Measurements from ENCODE around the gene CAMLG. TPM values are rescaled to one million over a fixed set of nuclear protein-coding genes. Genes with fewer than 3 reads are reported as not detected.

CAMLG gene
- total RNA-seq, 1 experiment from 2014 or later = 29.3 TPM

DNA sequence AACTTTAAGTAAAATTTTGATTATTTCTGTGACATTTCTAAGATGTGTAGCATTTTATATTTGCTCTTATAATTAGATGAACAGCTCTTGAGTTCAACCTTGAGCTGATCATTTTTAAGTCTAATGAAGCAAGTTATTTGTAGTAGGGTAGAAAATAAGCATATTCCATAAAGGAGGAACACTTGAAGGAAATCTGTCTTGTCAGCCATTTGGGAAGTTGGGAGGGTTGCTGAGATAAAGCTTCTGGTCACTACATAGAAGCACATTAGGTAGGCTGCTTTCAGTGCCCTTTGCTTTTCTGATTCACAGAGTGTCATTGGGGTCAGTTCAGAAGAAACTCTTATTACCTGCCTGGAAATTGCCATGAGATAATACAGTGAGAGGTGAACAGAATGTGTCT is 45.6 kb upstream of the CAMLG start (continued):
- no peak for TF ChIP-seq ZBTB33 (IDR thresholded peaks at IDR 0.05; ENCODE audit: extremely low read depth, insufficient replicate concordance, low read length)
- TF ChIP-seq EZH2 (IDR thresholded peaks at IDR 0.05) = no peak
- TF ChIP-seq EGR1 (IDR thresholded peaks at IDR 0.05; ENCODE audit: low read depth) = no peak
- TF ChIP-seq, protein P1, sequence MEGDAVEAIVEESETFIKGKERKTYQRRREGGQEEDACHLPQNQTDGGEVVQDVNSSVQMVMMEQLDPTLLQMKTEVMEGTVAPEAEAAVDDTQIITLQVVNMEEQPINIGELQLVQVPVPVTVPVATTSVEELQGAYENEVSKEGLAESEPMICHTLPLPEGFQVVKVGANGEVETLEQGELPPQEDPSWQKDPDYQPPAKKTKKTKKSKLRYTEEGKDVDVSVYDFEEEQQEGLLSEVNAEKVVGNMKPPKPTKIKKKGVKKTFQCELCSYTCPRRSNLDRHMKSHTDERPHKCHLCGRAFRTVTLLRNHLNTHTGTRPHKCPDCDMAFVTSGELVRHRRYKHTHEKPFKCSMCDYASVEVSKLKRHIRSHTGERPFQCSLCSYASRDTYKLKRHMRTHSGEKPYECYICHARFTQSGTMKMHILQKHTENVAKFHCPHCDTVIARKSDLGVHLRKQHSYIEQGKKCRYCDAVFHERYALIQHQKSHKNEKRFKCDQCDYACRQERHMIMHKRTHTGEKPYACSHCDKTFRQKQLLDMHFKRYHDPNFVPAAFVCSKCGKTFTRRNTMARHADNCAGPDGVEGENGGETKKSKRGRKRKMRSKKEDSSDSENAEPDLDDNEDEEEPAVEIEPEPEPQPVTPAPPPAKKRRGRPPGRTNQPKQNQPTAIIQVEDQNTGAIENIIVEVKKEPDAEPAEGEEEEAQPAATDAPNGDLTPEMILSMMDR (IDR thresholded peaks at IDR 0.05 in 2 of 3, conservative IDR thresholded peaks at IDR 0.05 in 1 of 3; ENCODE audit: borderline replicate concordance in 1 of 3, insufficient read depth in 1 of 3, low read depth in 2 of 3, low read length in 2 of 3) = no peak

DNA sequence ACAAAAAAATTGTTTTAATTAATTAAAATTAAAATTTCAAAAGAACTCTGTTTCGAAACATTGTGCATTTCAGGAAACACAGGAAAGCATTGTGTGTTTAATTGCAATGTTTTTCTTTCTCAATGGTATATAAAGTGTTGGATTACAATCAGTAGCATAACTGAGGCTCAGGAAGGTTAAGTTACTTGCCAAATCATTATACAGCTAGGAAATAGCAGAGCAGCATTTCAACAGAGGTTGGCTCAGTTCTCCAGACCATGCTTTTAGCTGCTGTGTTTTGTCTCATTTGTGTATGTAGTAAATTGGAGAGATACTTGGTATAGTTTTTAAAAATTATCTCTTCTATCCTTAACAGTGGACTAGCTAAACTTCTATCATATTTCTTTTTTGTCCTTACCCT is 30.0 kb upstream of the CAMLG start:
- H2AFZ ChIP-seq (ENCODE audit: low read depth, low read length, poor library complexity, severe bottlenecking) = no peak overlapping the region
- no peak overlapping the region for H3K4me3 ChIP-seq (replicated peaks in 1 of 2; ENCODE audit: low read depth in 1 of 2, low read length in 2 of 2)
- H3K27me3 ChIP-seq (ENCODE audit: insufficient read depth, low read length) = no peaks in the 10 kb centered on the region
- DNase-seq (ENCODE audit: low read depth, low spot score) (no peak), ATAC-seq (no peak)
- peaks cover 11 to 16% of the 10 kb centered on the region in 2 experiments; a peak in 3 of 4 replicates for H3K36me3 ChIP-seq (ENCODE audit: control insufficient read depth in 1 of 2, insufficient read depth in 2 of 2, low read length in 2 of 2)
- intact Hi-C loops (cut with micrococcal nuclease) = no loop called here
- BruUV-seq (replicated peaks) = no TSS peak
- ChIA-PET CTCF (no interaction called here), RAD21 (ENCODE audit: low non-redundant PET in 1 of 2, low total read pairs in 2 of 2, uncharacterized antibody in 2 of 2, unreplicated experiment in 2 of 2) (no interaction called here), POLR2A (no interaction called here)
- no peaks in the 10 kb centered on the region for H3K9me3 ChIP-seq (ENCODE audit: control insufficient read depth in 1 of 2, insufficient read depth in 1 of 2, low read depth in 1 of 2, low read length in 2 of 2)
- H3K9ac ChIP-seq (ENCODE audit: low read length) = no peak overlapping the region
- H3K27ac ChIP-seq (ENCODE audit: low read depth, low read length) = no peak overlapping the region
- H4K20me1 ChIP-seq (ENCODE audit: insufficient read depth) = no peaks in the 10 kb centered on the region
- no peaks in the 10 kb centered on the region for H3K9me2 ChIP-seq (ENCODE audit: insufficient read depth)
- H3K79me2 ChIP-seq (ENCODE audit: insufficient read depth, low read length) = no peaks in the 10 kb centered on the region
- no peak overlapping the region for H3K4me2 ChIP-seq (ENCODE audit: low read length)
- no peaks in the 10 kb centered on the region for H3K4me1 ChIP-seq (ENCODE audit: control insufficient read depth in 1 of 2, insufficient read depth in 2 of 2, low read length in 2 of 2)
- no peak for TF ChIP-seq ZBTB33 (IDR thresholded peaks at IDR 0.05; ENCODE audit: extremely low read depth, insufficient replicate concordance, low read length)
- TF ChIP-seq POLR2A (IDR thresholded peaks at IDR 0.05; ENCODE audit: borderline replicate concordance, extremely low read depth, insufficient read depth, insufficient read length) = no peak
- TF ChIP-seq SIN3A (IDR thresholded peaks at IDR 0.05; ENCODE audit: low read depth) = no peak
- TF ChIP-seq POLR2AphosphoS5 (IDR thresholded peaks at IDR 0.05; ENCODE audit: low read depth, low read length) = no peak
- TF ChIP-seq RAD21 (IDR thresholded peaks at IDR 0.05; ENCODE audit: low read depth) = no peak
- TF ChIP-seq ELF1 (IDR thresholded peaks at IDR 0.05; ENCODE audit: borderline replicate concordance, low read depth) = no peak
- no peak for TF ChIP-seq JUND (IDR thresholded peaks at IDR 0.05)
- TF ChIP-seq FOSL1 (IDR thresholded peaks at IDR 0.05; ENCODE audit: low read depth) = no peak
- TF ChIP-seq, protein P2, sequence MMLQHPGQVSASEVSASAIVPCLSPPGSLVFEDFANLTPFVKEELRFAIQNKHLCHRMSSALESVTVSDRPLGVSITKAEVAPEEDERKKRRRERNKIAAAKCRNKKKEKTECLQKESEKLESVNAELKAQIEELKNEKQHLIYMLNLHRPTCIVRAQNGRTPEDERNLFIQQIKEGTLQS (IDR thresholded peaks at IDR 0.05) = no peak
- no peak for TF ChIP-seq YY1 (IDR thresholded peaks at IDR 0.05; ENCODE audit: extremely low read depth, insufficient replicate concordance, low read depth, low read length)
- TF ChIP-seq, protein P1 (IDR thresholded peaks at IDR 0.05 in 2 of 3, conservative IDR thresholded peaks at IDR 0.05 in 1 of 3; ENCODE audit: borderline replicate concordance in 1 of 3, insufficient read depth in 1 of 3, low read depth in 2 of 3, low read length in 2 of 3) = no peak
- no peak for TF ChIP-seq SP1 (IDR thresholded peaks at IDR 0.05; ENCODE audit: low read depth)
- TF ChIP-seq ZFX (IDR thresholded peaks at IDR 0.05) = no peak
- TF ChIP-seq TCF7L2 (IDR thresholded peaks at IDR 0.05; ENCODE audit: borderline replicate concordance, extremely low read depth, insufficient read depth, insufficient read length) = no peak
- no peak for TF ChIP-seq EZH2phosphoT487 (IDR thresholded peaks at IDR 0.05; ENCODE audit: borderline replicate concordance)

All from HCT116 (cell line).